Panc1 (cell line): ENCODE measurements around the gene AGTPBP1.

ENCODE experiments used
- POLR2AphosphoS5 ChIP-seq: IDR thresholded peaks from 2 replicates; pipeline ENCODE4 v1.6.1; 2012; ENCODE audit warnings: mild to moderate bottlenecking, low read depth, low read length, moderate library complexity
- TF ChIP-seq, protein P1 (sequence below): fragments of 450-650 bp; IDR thresholded peaks from 2 replicates; pipeline ENCODE4 v1.5.1; 2017; ENCODE audit warnings: mild to moderate bottlenecking

DNA sequence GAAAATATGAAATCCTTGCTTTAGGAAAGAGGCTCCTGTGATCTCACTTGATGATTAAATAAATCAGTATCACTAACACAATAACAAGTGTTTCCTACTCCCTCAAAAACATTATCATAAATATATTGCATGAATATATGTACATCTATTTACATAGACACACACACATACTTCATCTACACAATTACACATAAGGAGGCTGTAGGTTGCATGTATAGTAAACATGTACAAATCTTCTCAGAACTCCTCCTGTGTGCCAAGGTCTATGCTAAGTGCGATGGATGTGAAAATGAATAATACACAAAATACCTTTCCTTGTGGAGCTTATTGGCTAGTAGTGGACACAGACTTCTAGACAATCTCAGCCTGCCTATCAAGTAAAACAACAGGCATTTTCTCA lies 239.9 kb downstream of the AGTPBP1 start:
- TF ChIP-seq POLR2AphosphoS5: no peak
- TF ChIP-seq, protein P1, sequence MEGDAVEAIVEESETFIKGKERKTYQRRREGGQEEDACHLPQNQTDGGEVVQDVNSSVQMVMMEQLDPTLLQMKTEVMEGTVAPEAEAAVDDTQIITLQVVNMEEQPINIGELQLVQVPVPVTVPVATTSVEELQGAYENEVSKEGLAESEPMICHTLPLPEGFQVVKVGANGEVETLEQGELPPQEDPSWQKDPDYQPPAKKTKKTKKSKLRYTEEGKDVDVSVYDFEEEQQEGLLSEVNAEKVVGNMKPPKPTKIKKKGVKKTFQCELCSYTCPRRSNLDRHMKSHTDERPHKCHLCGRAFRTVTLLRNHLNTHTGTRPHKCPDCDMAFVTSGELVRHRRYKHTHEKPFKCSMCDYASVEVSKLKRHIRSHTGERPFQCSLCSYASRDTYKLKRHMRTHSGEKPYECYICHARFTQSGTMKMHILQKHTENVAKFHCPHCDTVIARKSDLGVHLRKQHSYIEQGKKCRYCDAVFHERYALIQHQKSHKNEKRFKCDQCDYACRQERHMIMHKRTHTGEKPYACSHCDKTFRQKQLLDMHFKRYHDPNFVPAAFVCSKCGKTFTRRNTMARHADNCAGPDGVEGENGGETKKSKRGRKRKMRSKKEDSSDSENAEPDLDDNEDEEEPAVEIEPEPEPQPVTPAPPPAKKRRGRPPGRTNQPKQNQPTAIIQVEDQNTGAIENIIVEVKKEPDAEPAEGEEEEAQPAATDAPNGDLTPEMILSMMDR: no peak
